ENCODE measurements around the gene TRIM24. TPM values are rescaled to one million over a fixed set of nuclear protein-coding genes. Genes with fewer than 3 reads are reported as not detected.

The TRIM24 gene
- total RNA-seq, 3 donors from 2014 or later, result 17.5 to 21.2 (median 18.9) TPM

DNA sequence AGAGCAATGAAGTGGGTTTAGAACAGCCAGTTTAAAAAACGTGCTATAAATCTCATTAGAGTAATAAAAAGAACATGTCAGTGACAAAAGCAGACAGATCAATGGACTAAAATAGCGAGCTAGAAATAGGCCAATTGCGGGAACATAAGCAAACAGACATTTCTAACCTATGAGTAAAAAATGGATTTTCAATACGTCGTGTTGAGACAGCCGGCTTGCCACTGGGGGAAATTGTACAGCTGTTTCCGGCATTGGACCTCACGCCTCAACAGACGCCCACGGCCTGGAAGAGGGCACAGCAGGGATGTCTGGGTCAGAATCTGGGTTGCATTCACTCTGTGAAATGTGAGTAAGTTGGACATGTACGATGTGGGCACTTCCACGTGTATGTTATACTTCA, 148.2 kb downstream of the TRIM24 start:
- ATAC-seq, result no peak
- Histone ChIP-seq H3K4me1 (ENCODE audit: low read depth) (no peaks in the 10 kb centered on the region), H3K4me3 (no peak overlapping the region), H3K36me3 (ENCODE audit: low read depth) (no peaks in the 10 kb centered on the region), H3K9me3 (no peaks in the 10 kb centered on the region)
- TF ChIP-seq, protein P1, sequence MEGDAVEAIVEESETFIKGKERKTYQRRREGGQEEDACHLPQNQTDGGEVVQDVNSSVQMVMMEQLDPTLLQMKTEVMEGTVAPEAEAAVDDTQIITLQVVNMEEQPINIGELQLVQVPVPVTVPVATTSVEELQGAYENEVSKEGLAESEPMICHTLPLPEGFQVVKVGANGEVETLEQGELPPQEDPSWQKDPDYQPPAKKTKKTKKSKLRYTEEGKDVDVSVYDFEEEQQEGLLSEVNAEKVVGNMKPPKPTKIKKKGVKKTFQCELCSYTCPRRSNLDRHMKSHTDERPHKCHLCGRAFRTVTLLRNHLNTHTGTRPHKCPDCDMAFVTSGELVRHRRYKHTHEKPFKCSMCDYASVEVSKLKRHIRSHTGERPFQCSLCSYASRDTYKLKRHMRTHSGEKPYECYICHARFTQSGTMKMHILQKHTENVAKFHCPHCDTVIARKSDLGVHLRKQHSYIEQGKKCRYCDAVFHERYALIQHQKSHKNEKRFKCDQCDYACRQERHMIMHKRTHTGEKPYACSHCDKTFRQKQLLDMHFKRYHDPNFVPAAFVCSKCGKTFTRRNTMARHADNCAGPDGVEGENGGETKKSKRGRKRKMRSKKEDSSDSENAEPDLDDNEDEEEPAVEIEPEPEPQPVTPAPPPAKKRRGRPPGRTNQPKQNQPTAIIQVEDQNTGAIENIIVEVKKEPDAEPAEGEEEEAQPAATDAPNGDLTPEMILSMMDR (IDR thresholded peaks at IDR 0.05), result no peak
- DNase-seq, result no peak
- intact Hi-C loops (cut with DNase I, micrococcal nuclease), result no loop called here

DNA sequence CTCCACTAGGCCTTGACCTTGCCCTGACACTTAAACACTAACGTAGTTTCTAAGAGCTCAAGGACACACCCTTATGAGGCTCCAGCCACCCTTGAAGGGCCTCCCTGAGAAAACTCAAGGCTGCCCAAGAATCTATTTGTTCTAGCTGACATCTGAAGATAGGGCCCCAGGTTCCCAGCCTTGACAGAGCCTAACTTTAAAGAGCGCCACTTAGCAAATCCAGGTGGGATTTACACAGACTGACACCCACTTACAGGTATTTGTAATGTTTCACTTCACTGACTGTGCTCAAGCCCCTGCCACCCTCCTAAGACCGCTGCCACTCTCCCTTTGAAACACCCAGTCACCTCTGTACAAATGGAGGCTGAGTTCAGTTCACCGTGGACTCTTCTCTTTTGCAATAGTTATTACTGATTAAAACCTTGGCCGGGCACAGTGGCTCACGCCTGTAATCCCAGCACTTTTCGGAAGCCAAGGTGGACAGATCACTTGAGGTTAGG, 150.7 kb downstream of the TRIM24 start:
- Histone ChIP-seq H3K4me1 (ENCODE audit: low read depth) (no peaks in the 10 kb centered on the region), H3K9me3 (no peaks in the 10 kb centered on the region), H3K36me3 (ENCODE audit: low read depth) (no peaks in the 10 kb centered on the region), H3K4me3 (no peak overlapping the region)
- DNase-seq (no peak), ATAC-seq (no peak)
- intact Hi-C loops (cut with DNase I, micrococcal nuclease), result no loop called here
- TF ChIP-seq, protein P1 (IDR thresholded peaks at IDR 0.05), result no peak

DNA sequence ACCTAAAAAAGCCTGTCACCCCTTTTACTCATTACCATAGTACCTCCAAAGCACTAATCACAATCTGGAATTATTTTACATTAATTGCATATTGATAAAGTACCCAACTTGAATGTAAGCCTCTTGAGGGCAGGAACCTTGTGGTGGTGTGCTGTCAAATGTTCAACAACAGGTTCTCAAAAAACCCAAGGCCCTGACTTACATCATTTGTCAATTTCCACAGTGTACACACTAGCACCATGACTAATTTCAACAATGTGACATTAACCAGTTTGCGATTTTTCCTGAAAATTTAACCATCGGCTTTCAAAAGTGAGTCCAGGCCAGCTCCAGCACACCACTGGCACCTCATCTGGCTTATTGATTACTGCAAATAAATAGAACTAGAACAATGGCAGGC, 153.6 kb downstream of the TRIM24 start:
- intact Hi-C loops (cut with DNase I, micrococcal nuclease), result no loop called here
- TF ChIP-seq, protein P1 (IDR thresholded peaks at IDR 0.05), result no peak
- no peak for DNase-seq

DNA sequence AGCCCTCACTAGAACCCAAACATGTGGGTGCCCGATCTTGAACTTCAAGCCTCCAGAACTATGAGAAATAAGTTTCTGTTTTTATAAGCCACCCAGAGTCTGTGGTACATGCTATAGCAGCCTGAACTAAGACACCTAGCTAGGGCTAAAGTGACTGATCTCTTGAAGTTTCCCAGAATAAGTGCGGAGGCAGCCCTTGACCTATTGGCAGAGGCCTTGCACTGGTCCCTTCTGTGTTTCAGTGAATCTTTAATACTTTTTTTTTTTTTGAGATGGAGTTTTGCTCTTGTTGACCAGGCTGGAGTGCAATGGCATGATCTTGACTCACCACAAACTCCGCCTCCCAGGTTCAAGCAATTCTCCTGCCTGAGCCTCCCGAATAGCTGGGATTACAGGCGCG, 156.0 kb downstream of the TRIM24 start:
- H3K36me3 ChIP-seq (ENCODE audit: low read depth), result no peaks in the 10 kb centered on the region
- no peak for ATAC-seq
- no peak for DNase-seq
- no peaks in the 10 kb centered on the region for H3K4me1 ChIP-seq (ENCODE audit: low read depth)
- intact Hi-C loops (cut with DNase I, micrococcal nuclease), result no loop called here
- TF ChIP-seq, protein P1 (IDR thresholded peaks at IDR 0.05), result no peak
- no peak overlapping the region for H3K4me3 ChIP-seq
- no peaks in the 10 kb centered on the region for H3K9me3 ChIP-seq

More for the DNA sequence above, 153.6 kb downstream of the TRIM24 start:
- Histone ChIP-seq H3K4me3 (no peak overlapping the region), H3K9me3 (no peaks in the 10 kb centered on the region), H3K4me1 (ENCODE audit: low read depth) (no peaks in the 10 kb centered on the region), H3K36me3 (ENCODE audit: low read depth) (no peaks in the 10 kb centered on the region)
- no peak for ATAC-seq

DNA sequence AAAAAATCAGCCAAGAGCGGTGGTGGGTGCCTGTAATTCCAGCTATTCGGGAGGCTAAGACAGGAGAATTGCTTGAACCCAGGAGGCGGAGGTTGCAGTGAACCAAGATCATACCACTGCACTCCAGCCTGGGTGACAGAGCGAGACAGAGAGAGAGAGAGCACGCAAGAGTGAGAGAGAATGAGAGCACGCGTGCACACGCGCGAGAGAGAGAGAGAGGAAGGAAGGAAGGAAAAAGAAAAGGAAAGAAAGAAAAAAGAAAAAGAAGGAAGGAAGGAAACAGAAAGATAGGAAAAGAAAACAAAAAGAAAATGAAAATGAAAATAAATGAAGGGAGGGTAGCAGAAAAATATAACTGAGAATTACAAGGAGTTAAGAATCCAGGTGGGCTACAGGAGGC, 158.4 kb downstream of the TRIM24 start:
- H3K9me3 ChIP-seq, result no peaks in the 10 kb centered on the region

More for the DNA sequence above, 158.4 kb downstream of the TRIM24 start:
- Histone ChIP-seq H3K36me3 (ENCODE audit: low read depth) (no peaks in the 10 kb centered on the region), H3K4me3 (no peak overlapping the region), H3K4me1 (ENCODE audit: low read depth) (no peaks in the 10 kb centered on the region)
- ATAC-seq (no peak), DNase-seq (no peak)
- TF ChIP-seq, protein P1 (IDR thresholded peaks at IDR 0.05), result no peak
- intact Hi-C loops (cut with DNase I, micrococcal nuclease), result no loop called here

Data from mucosa of descending colon (tissue), 3 donors.